ENCODE measurements around the gene PEX5L.

The PEX5L gene

GRCh38 chr3:179995406-179995805 lies 41.3 kb downstream of the PEX5L start:
- Histone ChIP-seq H2AFZ (ENCODE audit: low read depth) (no peak overlapping the region), H3K27me3 (ENCODE audit: insufficient read depth, low read depth) (no peaks in the 10 kb centered on the region), H3K36me3 (ENCODE audit: insufficient read depth) (no peaks in the 10 kb centered on the region), H3K4me2 (no peak overlapping the region), H3K4me3 (IDR thresholded peaks at IDR 0.05; ENCODE audit: insufficient read depth, low read depth, low read length) (no peak overlapping the region), H3K27ac (no peak overlapping the region), H3K79me2 (ENCODE audit: insufficient read depth, low read depth) (no peaks in the 10 kb centered on the region), H3K4me1 (ENCODE audit: low read depth, poor library complexity, severe bottlenecking) (no peaks in the 10 kb centered on the region), H3K9ac (no peak overlapping the region), H4K20me1 (ENCODE audit: insufficient read depth) (no peaks in the 10 kb centered on the region)
- no peak for TF ChIP-seq CTCF (conservative IDR thresholded peaks at IDR 0.05; ENCODE audit: low read depth, low read length)

DNA sequence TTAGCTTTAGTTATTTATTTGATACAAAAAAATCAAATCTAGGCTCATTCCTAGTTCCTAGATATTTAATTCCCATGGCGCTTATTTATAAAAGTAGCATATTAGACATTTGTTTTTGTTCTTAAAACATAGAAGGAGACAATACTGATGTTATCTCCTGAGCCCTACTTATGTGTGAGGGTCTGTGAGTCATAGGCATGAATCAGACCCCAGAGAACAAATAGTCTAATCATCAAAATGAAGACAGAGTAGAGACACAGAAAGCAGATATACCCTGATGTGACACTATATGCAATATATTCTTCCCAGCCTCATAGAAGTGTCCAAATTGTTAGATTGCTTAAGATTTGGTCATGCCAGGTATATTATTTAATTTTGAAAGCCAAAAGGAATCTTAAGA lies 44.9 kb downstream of the PEX5L start:
- Histone ChIP-seq H3K79me2 (ENCODE audit: insufficient read depth, low read depth) (no peaks in the 10 kb centered on the region), H3K27me3 (ENCODE audit: insufficient read depth, low read depth) (no peaks in the 10 kb centered on the region), H3K4me3 (IDR thresholded peaks at IDR 0.05; ENCODE audit: insufficient read depth, low read depth, low read length) (no peak overlapping the region), H3K4me1 (ENCODE audit: low read depth, poor library complexity, severe bottlenecking) (no peaks in the 10 kb centered on the region), H3K9ac (no peak overlapping the region), H2AFZ (ENCODE audit: low read depth) (no peak overlapping the region), H3K4me2 (no peak overlapping the region), H3K27ac (no peak overlapping the region), H3K36me3 (ENCODE audit: insufficient read depth) (no peaks in the 10 kb centered on the region), H4K20me1 (ENCODE audit: insufficient read depth) (no peaks in the 10 kb centered on the region)
- TF ChIP-seq CTCF (conservative IDR thresholded peaks at IDR 0.05; ENCODE audit: low read depth, low read length) = no peak

GRCh38 chr3:179991104-179991503 lies 45.6 kb downstream of the PEX5L start:
- H3K79me2 ChIP-seq (ENCODE audit: insufficient read depth, low read depth) = no peaks in the 10 kb centered on the region
- H4K20me1 ChIP-seq (ENCODE audit: insufficient read depth) = no peaks in the 10 kb centered on the region
- no peak for TF ChIP-seq CTCF (conservative IDR thresholded peaks at IDR 0.05; ENCODE audit: low read depth, low read length)
- H3K4me1 ChIP-seq (ENCODE audit: low read depth, poor library complexity, severe bottlenecking) = no peaks in the 10 kb centered on the region
- H3K4me3 ChIP-seq (IDR thresholded peaks at IDR 0.05; ENCODE audit: insufficient read depth, low read depth, low read length) = no peak overlapping the region
- no peak overlapping the region for H2AFZ ChIP-seq (ENCODE audit: low read depth)
- no peaks in the 10 kb centered on the region for H3K27me3 ChIP-seq (ENCODE audit: insufficient read depth, low read depth)
- no peak overlapping the region for H3K9ac ChIP-seq
- H3K27ac ChIP-seq = no peak overlapping the region
- no peak overlapping the region for H3K4me2 ChIP-seq
- no peaks in the 10 kb centered on the region for H3K36me3 ChIP-seq (ENCODE audit: insufficient read depth)

DNA sequence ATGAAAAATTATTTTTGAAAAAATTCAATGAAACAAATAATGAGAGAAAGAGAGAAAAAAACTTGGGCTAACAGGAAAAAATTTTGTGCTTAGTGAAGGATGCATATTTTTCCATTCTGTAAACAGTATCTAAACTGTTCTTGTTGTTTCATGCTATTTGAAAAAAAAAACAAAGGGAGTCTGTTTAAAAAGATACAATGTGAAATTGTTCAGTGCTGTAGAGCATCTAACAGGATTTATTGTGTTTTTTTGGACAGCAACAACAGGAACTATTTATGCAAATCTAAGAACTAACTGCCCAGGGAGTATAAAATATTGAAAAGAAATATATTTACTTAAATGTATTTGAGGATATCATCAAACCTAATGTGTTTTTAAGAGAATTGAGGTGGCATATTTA lies 55.1 kb downstream of the PEX5L start:
- H3K36me3 ChIP-seq (ENCODE audit: insufficient read depth) = no peaks in the 10 kb centered on the region
- no peaks in the 10 kb centered on the region for H3K4me1 ChIP-seq (ENCODE audit: low read depth, poor library complexity, severe bottlenecking)

More for the DNA sequence above, 55.1 kb downstream of the PEX5L start:
- H3K9ac ChIP-seq = no peak overlapping the region
- no peaks in the 10 kb centered on the region for H3K79me2 ChIP-seq (ENCODE audit: insufficient read depth, low read depth)
- no peak overlapping the region for H2AFZ ChIP-seq (ENCODE audit: low read depth)
- no peak overlapping the region for H3K4me2 ChIP-seq
- no peaks in the 10 kb centered on the region for H4K20me1 ChIP-seq (ENCODE audit: insufficient read depth)
- H3K27me3 ChIP-seq (ENCODE audit: insufficient read depth, low read depth) = no peaks in the 10 kb centered on the region
- no peak for TF ChIP-seq CTCF (conservative IDR thresholded peaks at IDR 0.05; ENCODE audit: low read depth, low read length)
- H3K4me3 ChIP-seq (IDR thresholded peaks at IDR 0.05; ENCODE audit: insufficient read depth, low read depth, low read length) = no peak overlapping the region
- no peak overlapping the region for H3K27ac ChIP-seq

Measured in KMS-11 (cell line).